ENCODE results near the gene ZNF737. TPM values are rescaled to one million over a fixed set of nuclear protein-coding genes. Genes with fewer than 3 reads are reported as not detected.
"Not testable (repeated sequence)": the region's sequence is repeated elsewhere in the genome, so short reads cannot be mapped to it uniquely, and the experiment has no call there.

Gene ZNF737
- total RNA-seq, 1 donor from 2014 or later: 8.5 TPM

GRCh38 chr19:20558011-20558410, 7.6 kb downstream of the ZNF737 start:
- no peaks in the 10 kb centered on the region for H3K36me3 ChIP-seq (ENCODE audit: control insufficient read depth, insufficient read depth, low read length)
- TF ChIP-seq, protein P1, sequence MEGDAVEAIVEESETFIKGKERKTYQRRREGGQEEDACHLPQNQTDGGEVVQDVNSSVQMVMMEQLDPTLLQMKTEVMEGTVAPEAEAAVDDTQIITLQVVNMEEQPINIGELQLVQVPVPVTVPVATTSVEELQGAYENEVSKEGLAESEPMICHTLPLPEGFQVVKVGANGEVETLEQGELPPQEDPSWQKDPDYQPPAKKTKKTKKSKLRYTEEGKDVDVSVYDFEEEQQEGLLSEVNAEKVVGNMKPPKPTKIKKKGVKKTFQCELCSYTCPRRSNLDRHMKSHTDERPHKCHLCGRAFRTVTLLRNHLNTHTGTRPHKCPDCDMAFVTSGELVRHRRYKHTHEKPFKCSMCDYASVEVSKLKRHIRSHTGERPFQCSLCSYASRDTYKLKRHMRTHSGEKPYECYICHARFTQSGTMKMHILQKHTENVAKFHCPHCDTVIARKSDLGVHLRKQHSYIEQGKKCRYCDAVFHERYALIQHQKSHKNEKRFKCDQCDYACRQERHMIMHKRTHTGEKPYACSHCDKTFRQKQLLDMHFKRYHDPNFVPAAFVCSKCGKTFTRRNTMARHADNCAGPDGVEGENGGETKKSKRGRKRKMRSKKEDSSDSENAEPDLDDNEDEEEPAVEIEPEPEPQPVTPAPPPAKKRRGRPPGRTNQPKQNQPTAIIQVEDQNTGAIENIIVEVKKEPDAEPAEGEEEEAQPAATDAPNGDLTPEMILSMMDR (IDR thresholded peaks at IDR 0.05; ENCODE audit: insufficient read depth, low read length, poor library complexity, severe bottlenecking): no peak

DNA sequence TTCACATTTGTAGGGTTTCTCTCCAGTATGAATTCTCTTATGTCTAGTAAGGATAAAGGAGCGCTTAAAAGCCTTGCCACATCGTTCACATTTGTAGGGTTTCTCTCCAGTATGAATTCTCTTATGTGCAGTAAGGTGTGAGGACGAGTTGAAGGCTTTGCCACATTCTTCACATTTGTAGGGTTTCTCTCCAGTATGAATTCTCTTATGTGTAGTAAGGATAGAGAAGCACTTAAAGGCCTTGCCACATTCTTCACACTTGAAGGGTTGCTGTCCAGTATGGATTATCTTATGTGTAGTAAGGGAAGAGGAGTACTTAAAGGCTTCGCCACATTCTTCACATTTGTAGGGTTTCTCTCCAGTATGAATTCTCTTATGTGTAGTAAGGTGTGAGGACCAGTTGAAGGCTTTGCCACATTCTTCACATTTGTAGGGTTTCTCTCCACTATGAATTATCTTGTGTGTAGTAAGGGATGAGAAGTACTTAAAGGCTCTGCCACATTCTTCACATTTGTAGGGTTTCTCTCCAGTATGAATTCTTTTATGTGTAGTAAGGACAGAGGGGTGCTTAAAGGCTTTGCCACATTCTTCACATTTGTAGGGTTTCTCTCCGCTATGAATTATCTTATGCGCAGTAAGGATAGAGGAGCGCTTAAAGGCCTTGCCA, 20.8 kb downstream of the ZNF737 start:
- DNase-seq (ENCODE audit: low read depth); H3K36me3 ChIP-seq (ENCODE audit: control insufficient read depth, insufficient read depth, low read length); H3K4me3 ChIP-seq (ENCODE audit: low read depth, low read length); H3K27me3 ChIP-seq (ENCODE audit: control insufficient read depth, insufficient read depth, low read length): not testable (repeated sequence)

More at GRCh38 chr19:20558011-20558410, 7.6 kb downstream of the ZNF737 start:
- no peak overlapping the region for H3K4me3 ChIP-seq (ENCODE audit: low read depth, low read length)
- no peak for DNase-seq (ENCODE audit: low read depth)
- no peaks in the 10 kb centered on the region for H3K27me3 ChIP-seq (ENCODE audit: control insufficient read depth, insufficient read depth, low read length)

DNA sequence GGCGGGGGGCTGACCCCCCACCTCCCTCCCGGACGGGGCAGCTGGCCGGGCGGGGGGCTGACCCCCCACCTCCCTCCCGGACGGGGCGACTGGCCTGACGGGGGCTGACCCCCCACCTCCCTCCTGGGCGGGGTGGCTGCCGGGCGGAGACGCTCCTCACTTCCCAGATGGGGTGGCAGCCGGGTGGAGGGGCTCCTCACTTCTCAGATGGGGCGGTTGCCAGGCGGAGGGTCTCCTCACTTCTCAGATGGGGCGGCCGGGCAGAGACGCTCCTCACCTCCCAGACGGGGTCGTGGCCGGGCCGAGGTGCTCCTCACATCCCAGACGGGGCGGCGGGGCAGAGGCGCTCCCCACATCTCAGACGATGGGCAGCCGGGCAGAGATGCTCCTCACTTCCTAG, 35.3 kb downstream of the ZNF737 start:
- DNase-seq (ENCODE audit: low read depth); H3K27me3 ChIP-seq (ENCODE audit: control insufficient read depth, insufficient read depth, low read length); H3K4me3 ChIP-seq (ENCODE audit: low read depth, low read length); H3K36me3 ChIP-seq (ENCODE audit: control insufficient read depth, insufficient read depth, low read length): not testable (repeated sequence)

- H3K36me3 ChIP-seq (ENCODE audit: control insufficient read depth, insufficient read depth, low read length): no peaks in the 10 kb centered on the region
- TF ChIP-seq, protein P1 (IDR thresholded peaks at IDR 0.05; ENCODE audit: insufficient read depth, low read length, poor library complexity, severe bottlenecking): no peak
Measured at GRCh38 chr19:20513189-20513904, 52.2 kb downstream of the ZNF737 start.

GRCh38 chr19:20503476-20503875, 62.1 kb downstream of the ZNF737 start:
- Histone ChIP-seq H3K36me3 (ENCODE audit: control insufficient read depth, insufficient read depth, low read length) (no peaks in the 10 kb centered on the region), H3K4me3 (ENCODE audit: low read depth, low read length) (no peak overlapping the region), H3K27me3 (ENCODE audit: control insufficient read depth, insufficient read depth, low read length) (no peaks in the 10 kb centered on the region)
- no peak for DNase-seq (ENCODE audit: low read depth)
- TF ChIP-seq, protein P1 (IDR thresholded peaks at IDR 0.05; ENCODE audit: insufficient read depth, low read length, poor library complexity, severe bottlenecking): no peak

More at GRCh38 chr19:20513189-20513904, 52.2 kb downstream of the ZNF737 start:
- Histone ChIP-seq H3K27me3 (ENCODE audit: control insufficient read depth, insufficient read depth, low read length) (no peaks in the 10 kb centered on the region), H3K4me3 (ENCODE audit: low read depth, low read length) (no peak overlapping the region)
- no peak for DNase-seq (ENCODE audit: low read depth)

Other genes starting within 250 kb of the ZNF737 start
- gene ZNF626, start 95.8 kb upstream of the ZNF737 start, total RNA-seq: 15.5 and 18.9 TPM in 2 replicates
- 2.4 and 2.9 TPM in 2 replicates for gene ZNF66, start 210.5 kb upstream of the ZNF737 start, total RNA-seq